SK-N-SH (cell line): ENCODE data around the gene SKP2. TPM values are rescaled to one million over a fixed set of nuclear protein-coding genes. Genes with fewer than 3 reads are reported as not detected.

Experiments used
- CTCF ChIA-PET: fragments of 300-600, 350-600 bp; formaldehyde crosslinking; extraction: SDS; loops from one replicate; lab custom pipeline; 2021; lab: Yijun Ruan, JAX
- POLR2A ChIA-PET: fragments of 350-600 bp; sonication (Branson Sonifier 250); formaldehyde crosslinking; extraction: SDS; loops from one replicate; lab custom pipeline; 2020; ENCODE audit warnings: antibody characterized with exemption, inconsistent platforms; lab: Yijun Ruan, JAX
- DNase-seq: peaks from one replicate; pipeline ENCODE4 v3.0.0; 2012
- H2AFZ ChIP-seq: fragments of 200-600 bp; sonication (generic); 2 replicates; pipeline ENCODE4 v1.8.1; 2016; ENCODE audit warnings: antibody characterized with exemption, mild to moderate bottlenecking, low read depth
- H3F3A ChIP-seq: fragments of 200-600 bp; sonication (generic); replicated peaks from 2 replicates; pipeline ENCODE3; 2016; ENCODE audit warnings: antibody characterized with exemption, mild to moderate bottlenecking; ENCODE audit not compliant: insufficient read depth
- H3K27ac ChIP-seq, 2 experiments: fragments of 200-500 bp in 1 of 2; fragments of 200-600 bp in 1 of 2; sonication (Bioruptor generic) in 1 of 2; sonication (generic), shearing (Covaris generic) in 1 of 2; 2 replicates each; pipeline versions ENCODE4 v1.5.1 to v1.6.1; 2014 to 2016; ENCODE audit warnings: low read depth in 2 of 2, inconsistent platforms in 1 of 2, low read length in 1 of 2, mild to moderate bottlenecking in 1 of 2, mixed read lengths in 1 of 2
- H3K27me3 ChIP-seq: fragments of 200-600 bp; sonication (generic), shearing (Covaris generic); 2 replicates; pipeline ENCODE4 v1.6.1; 2016; ENCODE audit warnings: mixed run types; ENCODE audit not compliant: insufficient read depth
- H3K36me3 ChIP-seq, 2 experiments: fragments of 200-500 bp in 1 of 2; fragments of 200-600 bp in 1 of 2; sonication (Bioruptor generic) in 1 of 2; sonication (generic) in 1 of 2; replicated peaks in 1 of 2; 2 replicates each; pipeline versions ENCODE3 to v1.5.1; 2014 to 2016; ENCODE audit warnings: low read length in 1 of 2, mild to moderate bottlenecking in 1 of 2; ENCODE audit not compliant: insufficient read depth in 2 of 2, control insufficient read depth in 1 of 2
- H3K4me1 ChIP-seq, 2 experiments: fragments of 200-500 bp in 1 of 2; fragments of 200-600 bp in 1 of 2; sonication (Bioruptor generic) in 1 of 2; sonication (generic), shearing (Covaris generic) in 1 of 2; 2 replicates each; pipeline versions ENCODE4 v1.5.1 to v1.6.1; 2014 to 2016; ENCODE audit warnings: low read depth in 1 of 2, low read length in 1 of 2, mixed run types in 1 of 2; ENCODE audit not compliant: insufficient read depth in 2 of 2, control insufficient read depth in 1 of 2
- H3K4me2 ChIP-seq: fragments of 200-600 bp; sonication (generic), shearing (Covaris generic); 2 replicates; pipeline ENCODE4 v1.6.1; 2017; ENCODE audit warnings: mixed run types
- H3K4me3 ChIP-seq, 2 experiments: fragments of 200-500 bp in 1 of 2; fragments of 200-600 bp in 1 of 2; sonication (Bioruptor generic) in 1 of 2; sonication (generic), shearing (Covaris generic) in 1 of 2; 2 replicates each; pipeline versions ENCODE4 v1.5.1 to v1.8.1; 2014 to 2016; ENCODE audit warnings: low read depth in 2 of 2, inconsistent platforms in 1 of 2, low read length in 1 of 2, mild to moderate bottlenecking in 1 of 2, mixed read lengths in 1 of 2, moderate library complexity in 1 of 2
- H3K79me2 ChIP-seq: fragments of 200-600 bp; sonication (generic); 2 replicates; pipeline ENCODE4 v1.8.1; 2017; ENCODE audit warnings: mild to moderate bottlenecking; ENCODE audit not compliant: insufficient read depth
- H3K9ac ChIP-seq: fragments of 200-600 bp; sonication (generic); 2 replicates; pipeline ENCODE4 v1.6.1; 2017; ENCODE audit warnings: mixed run types
- H3K9me2 ChIP-seq: fragments of 200-600 bp; sonication (generic); 2 replicates; pipeline ENCODE4 v1.6.1; 2017; ENCODE audit warnings: mixed run types
- H3K9me3 ChIP-seq: fragments of 200-600 bp; sonication (generic); 2 replicates; pipeline ENCODE4 v1.6.1; 2017; ENCODE audit warnings: mixed run types, mild to moderate bottlenecking, moderate library complexity
- H4K20me1 ChIP-seq: fragments of 200-600 bp; sonication (generic); 2 replicates; pipeline ENCODE4 v1.6.1; 2017; ENCODE audit warnings: mild to moderate bottlenecking, mixed run types; ENCODE audit not compliant: insufficient read depth
- CTCF ChIP-seq: fragments of 200-600 bp; sonication (generic); IDR thresholded peaks from 2 replicates; pipeline ENCODE4 v1.6.1; 2017; ENCODE audit warnings: antibody characterized with exemption, mild to moderate bottlenecking, moderate library complexity
- EZH2phosphoT487 ChIP-seq: fragments of 200-600 bp; sonication (generic); IDR thresholded peaks from 2 replicates; pipeline ENCODE4 v1.6.1; 2017; ENCODE audit warnings: low read depth, mixed run types, mild to moderate bottlenecking, antibody characterized with exemption, moderate library complexity, borderline replicate concordance
- FOSL2 ChIP-seq: IDR thresholded peaks from 2 replicates; pipeline ENCODE4 v1.4.0; 2012; ENCODE audit warnings: low read depth, mild to moderate bottlenecking, moderate library complexity, borderline replicate concordance
- GABPA ChIP-seq: IDR thresholded peaks from 2 replicates; pipeline ENCODE4 v1.4.0; 2012; ENCODE audit warnings: low read depth, mild to moderate bottlenecking
- GATA2 ChIP-seq: sonication (generic); formaldehyde crosslinking; IDR thresholded peaks from 2 replicates; pipeline ENCODE4 v1.5.0; 2020; ENCODE audit warnings: mild to moderate bottlenecking, missing genetic modification reagents
- MXI1 ChIP-seq: IDR thresholded peaks from 2 replicates; pipeline ENCODE4 v1.6.1; 2012; ENCODE audit warnings: mild to moderate bottlenecking, low read depth, low read length, improper control_type of control experiment
- RAD21 ChIP-seq: IDR thresholded peaks from 2 replicates; pipeline ENCODE4 v1.6.1; 2012; ENCODE audit warnings: mild to moderate bottlenecking, low read length
- REST ChIP-seq: IDR thresholded peaks from 2 replicates; pipeline ENCODE4 v1.6.1; 2012; ENCODE audit warnings: mild to moderate bottlenecking, low read depth, low read length, moderate library complexity
- RFX5 ChIP-seq: IDR thresholded peaks from 2 replicates; pipeline ENCODE4 v1.6.1; 2012; ENCODE audit warnings: mild to moderate bottlenecking, improper control_type of control experiment, low read length
- RXRA ChIP-seq: IDR thresholded peaks from 2 replicates; pipeline ENCODE4 v1.4.0; 2012; ENCODE audit warnings: low read depth, mild to moderate bottlenecking, borderline replicate concordance
- USF1 ChIP-seq: IDR thresholded peaks from 2 replicates; pipeline ENCODE4 v1.4.0; 2012; ENCODE audit warnings: low read depth, borderline replicate concordance
- YY1 ChIP-seq: IDR thresholded peaks from 2 replicates; pipeline ENCODE4 v1.4.0; 2012; ENCODE audit warnings: low read depth, mild to moderate bottlenecking
- ZBTB33 ChIP-seq: IDR thresholded peaks from 2 replicates; pipeline ENCODE4 v1.4.0; 2012; ENCODE audit warnings: low read depth, borderline replicate concordance
- WGBS: methylation state at CpG from one replicate; pipeline ENCODE4 v1.1.6; 2017; ENCODE audit warnings: low lambda C conversion rate; 5-methylcytosine and 5-hydroxymethylcytosine counted together
- polyA plus RNA-seq, 3 experiments: library from polyadenylated mRNA; depleted of rRNA; stranded (reverse); fragments of >200 nt; gene quantifications; 2 replicates each; pipeline ENCODE4 v1.2.3, GENCODE V29; 2012

The SKP2 gene
- polyA plus RNA-seq, 1 of the 3 experiments (the other 2 are of a cell fraction): 12.4 TPM

GRCh38 chr5:36227046-36227445, 75.1 kb downstream of the SKP2 start (continued):
- TF ChIP-seq RAD21 (no peak), RFX5 (no peak)

GRCh38 chr5:36228505-36228904, 76.6 kb downstream of the SKP2 start:
- Histone ChIP-seq H3K4me1 (peaks cover 0 to 7% of the 10 kb centered on the region in 2 experiments; a peak in 3 of 4 replicates), H3K27ac (no peak overlapping the region), H3K9me2 (no peaks in the 10 kb centered on the region), H3K4me2 (no peak overlapping the region), H3K4me3 (no peak overlapping the region), H4K20me1 (no peaks in the 10 kb centered on the region), H2AFZ (no peak overlapping the region), H3K9me3 (no peaks in the 10 kb centered on the region), H3K36me3 (peaks cover 9 to 17% of the 10 kb centered on the region in 2 experiments), H3K27me3 (no peaks in the 10 kb centered on the region), H3K9ac (no peak overlapping the region), H3F3A (peaks cover 3% of the 10 kb centered on the region), H3K79me2 (peaks cover 23% of the 10 kb centered on the region; the same call in 1 of the 2 replicates)
- ChIA-PET POLR2A (no interaction called here), CTCF (interaction anchor here (1.0 to 3.5 kb wide), 2 partner anchors 13 kb away, joined by 3 to 15 read pairs; partner anchors contain the start of gene NADK2)
- DNase-seq: no peak
- TF ChIP-seq GABPA (no peak), USF1 (no peak), REST (no peak), MXI1 (no peak), GATA2 (CRISPR knock-in tag) (no peak), YY1 (no peak), FOSL2 (no peak), EZH2phosphoT487 (no peak), CTCF (no peak), RFX5 (no peak), RXRA (no peak), ZBTB33 (no peak)
- 97% methylated on average over 7 of the region's 7 CpGs for WGBS
